ENCODE results near the gene PCSK2.

Gene PCSK2

GRCh38 chr20:17444091-17444490 lies 217.3 kb downstream of the PCSK2 start:
- no peak for DNase-seq (ENCODE audit: low read depth in 3 of 3)

- no peak for DNase-seq (ENCODE audit: low read depth in 3 of 3)
Measured at GRCh38 chr20:17445543-17445942, 218.7 kb downstream of the PCSK2 start.

DNA sequence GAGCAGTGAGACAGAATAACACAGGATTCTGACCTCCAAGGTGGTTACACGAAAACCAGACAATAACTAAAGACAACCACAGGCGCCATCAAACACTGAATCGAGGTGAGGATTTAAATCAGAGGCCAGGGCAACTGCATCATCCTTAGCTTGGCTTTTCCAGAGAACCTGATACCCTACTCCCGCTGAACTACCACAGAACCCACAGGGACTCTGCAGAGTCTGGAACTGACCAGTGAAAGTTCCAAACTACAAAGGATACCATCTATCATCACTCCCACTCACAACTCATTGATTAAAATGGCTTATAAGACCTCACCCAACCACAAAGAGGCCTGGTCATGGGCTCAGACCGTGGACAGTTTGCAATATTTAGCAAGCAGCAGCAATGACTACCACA lies 219.3 kb downstream of the PCSK2 start:
- no peak for DNase-seq (ENCODE audit: low read depth in 3 of 3)

DNA sequence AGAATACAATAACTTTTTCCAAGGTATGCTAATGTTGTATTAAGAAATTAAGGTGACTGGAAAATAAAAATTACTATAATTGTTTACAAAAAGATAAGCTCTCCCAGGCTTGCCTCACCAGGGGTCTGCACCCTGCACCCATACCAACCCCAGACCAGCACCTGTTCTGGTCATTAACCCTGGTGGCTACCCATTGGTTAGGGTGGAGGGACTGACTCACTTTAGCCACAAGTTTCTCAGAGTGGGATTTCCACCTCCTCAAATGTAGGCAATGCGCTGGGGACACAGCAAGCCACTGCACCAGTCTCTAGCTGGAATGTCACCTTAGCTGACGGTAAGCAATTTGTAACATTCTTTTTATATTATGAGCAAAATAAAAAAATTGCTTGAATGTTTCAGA lies 221.2 kb downstream of the PCSK2 start:
- no peak for DNase-seq (ENCODE audit: low read depth in 3 of 3)

DNA sequence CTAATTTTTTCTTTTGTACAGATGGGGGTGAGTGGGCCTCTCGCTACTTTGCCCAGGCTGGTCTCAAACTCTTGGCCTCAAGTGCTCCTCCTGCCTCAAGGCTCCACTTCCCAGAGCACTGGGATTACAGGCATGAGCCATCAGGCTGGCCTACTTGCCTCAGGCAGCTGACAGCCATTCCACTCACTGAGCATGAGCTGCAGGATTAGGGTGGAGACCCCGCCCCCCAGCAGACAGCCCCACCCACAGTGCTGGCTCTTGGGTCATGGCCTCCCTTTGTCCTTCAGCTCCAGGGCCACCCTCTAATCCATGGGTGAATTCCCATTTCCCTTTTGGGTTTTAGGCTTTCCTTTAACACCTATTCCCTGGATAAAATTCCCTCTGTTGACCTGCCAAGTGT lies 222.2 kb downstream of the PCSK2 start:
- DNase-seq (ENCODE audit: low read depth in 3 of 3) = no peak

DNA sequence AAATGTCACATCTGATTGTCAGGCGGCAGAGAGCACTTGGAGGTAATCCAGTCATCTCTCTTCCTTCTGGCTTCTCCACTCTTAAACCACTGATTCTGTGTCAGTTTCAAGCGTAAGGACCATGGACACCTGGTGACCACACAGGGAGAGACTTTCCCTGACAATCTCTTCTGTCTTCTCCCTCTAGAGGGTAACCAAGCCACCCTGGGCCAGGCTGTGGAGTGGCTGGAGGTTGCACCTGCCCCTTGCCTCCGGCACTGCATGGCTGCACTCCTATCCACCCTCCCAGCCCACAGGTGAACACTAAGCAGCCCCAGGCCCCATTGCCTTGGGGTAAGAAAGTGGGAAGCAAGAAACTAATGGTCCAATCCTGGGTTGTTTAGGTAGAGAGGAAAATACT lies 225.6 kb downstream of the PCSK2 start:
- no peak for DNase-seq (ENCODE audit: low read depth in 3 of 3)

- DNase-seq (ENCODE audit: low read depth in 3 of 3) = no peak
Measured at GRCh38 chr20:17453592-17453991, 226.8 kb downstream of the PCSK2 start.

DNA sequence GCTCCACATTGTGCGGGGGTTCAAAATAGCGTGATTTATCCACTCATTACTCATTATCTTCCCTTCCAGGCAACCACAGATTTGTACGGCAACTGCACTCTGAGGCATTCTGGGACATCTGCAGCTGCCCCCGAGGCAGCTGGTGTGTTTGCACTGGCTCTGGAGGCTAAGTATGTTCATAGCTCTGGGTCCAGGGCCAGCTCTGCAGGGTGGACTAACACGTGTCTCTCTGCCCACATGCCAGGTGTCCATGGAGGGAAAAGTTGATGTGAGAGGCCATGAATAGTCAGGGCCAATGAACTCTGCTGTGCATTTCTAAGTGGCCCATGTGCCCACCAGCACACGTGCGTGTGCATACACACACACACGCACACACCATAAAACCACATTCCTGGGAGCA lies 229.4 kb downstream of the PCSK2 start:
- DNase-seq (ENCODE audit: low read depth in 3 of 3) = no peak

DNA sequence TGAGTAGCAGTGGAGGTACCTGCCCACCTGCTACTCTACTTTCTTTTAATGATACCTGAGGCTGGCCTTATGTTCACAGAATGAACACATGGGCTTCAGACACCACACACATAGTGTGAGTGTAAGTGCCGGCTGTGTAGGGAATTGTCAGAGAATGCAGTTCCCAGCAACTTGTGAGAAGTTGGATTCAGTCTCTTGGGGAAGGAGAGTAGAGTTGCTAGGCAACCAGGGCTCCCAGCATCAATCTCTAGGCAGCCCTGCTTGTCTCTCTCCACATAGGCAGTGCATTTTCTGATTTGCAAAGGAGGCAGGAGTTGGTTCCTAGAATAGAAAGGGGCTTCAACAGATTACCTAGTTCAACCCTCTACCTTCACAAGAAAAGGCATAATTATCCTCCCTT lies 230.2 kb downstream of the PCSK2 start:
- no peak for DNase-seq (ENCODE audit: low read depth in 3 of 3)

DNA sequence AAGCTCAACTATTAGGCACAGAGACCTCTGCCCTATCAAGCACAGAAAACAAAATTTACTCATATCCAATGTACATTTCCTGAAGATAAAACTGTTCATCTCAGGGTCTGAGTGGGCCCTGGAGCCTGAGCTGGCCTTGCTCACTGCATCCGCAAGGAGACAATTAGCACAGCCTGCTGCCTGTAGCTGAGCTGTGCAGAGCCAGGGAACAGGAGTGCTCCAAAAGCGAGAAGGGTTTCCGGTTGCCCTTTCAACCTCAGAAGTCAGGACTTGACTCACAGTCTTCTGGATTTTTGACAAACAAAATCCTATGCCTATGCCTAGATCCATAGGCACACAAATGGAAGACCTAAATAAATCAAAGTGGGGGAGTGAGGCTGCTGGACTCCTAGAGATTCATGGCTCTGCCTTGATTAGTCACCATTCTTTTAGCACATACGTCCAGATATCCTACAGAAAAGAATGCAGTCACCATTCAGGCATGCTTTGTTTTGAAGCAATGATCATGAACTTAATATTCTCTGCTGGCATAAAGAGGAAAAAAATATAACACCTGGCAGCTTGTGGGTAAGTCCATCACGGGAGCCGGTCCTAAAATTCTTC lies 230.8 kb downstream of the PCSK2 start:
- DNase-seq (ENCODE audit: low read depth in 3 of 3) = no peak

GRCh38 chr20:17460119-17460518 lies 233.3 kb downstream of the PCSK2 start:
- no peak for DNase-seq (ENCODE audit: low read depth in 3 of 3)

DNA sequence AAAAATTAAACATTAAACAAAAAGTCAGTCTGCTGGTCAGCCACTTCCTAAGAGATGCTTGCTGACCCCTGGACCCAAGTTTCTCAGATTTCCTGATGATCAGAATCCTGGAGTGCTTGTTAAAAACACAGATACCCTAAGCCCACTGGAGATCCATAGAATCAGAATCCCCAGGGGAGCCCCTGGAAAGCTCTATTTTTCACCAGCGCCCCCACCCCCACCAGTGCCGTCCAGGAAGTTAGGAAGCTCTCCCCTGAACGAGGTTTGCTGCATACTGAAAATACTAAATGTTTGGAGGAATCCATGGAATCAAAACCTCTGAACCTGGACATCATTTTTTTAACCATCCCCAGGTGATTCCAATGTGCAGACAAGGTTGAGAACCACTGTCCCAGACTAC lies 235.1 kb downstream of the PCSK2 start:
- no peak for DNase-seq (ENCODE audit: low read depth in 3 of 3)

DNA sequence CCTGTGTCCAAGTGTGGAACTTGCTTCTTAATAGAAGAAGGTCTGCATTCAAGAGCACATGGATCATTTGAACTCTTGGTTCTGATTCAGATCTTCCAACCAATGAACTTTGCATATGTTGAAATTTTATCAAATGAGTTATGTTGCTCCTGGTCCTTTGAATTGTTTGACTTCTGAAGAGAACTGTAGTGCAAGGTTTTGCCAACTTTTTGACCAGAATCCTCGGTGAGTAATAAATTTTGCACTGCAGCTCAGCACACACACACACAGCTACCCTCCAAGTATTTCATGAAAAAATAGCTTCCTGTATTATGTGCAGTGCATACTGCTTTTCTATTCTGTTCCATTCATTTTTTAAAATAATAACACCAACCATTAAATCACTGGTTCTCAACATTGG lies 236.9 kb downstream of the PCSK2 start:
- DNase-seq (ENCODE audit: low read depth in 3 of 3) = no peak

- no peak for DNase-seq (ENCODE audit: low read depth in 3 of 3)
Measured at GRCh38 chr20:17465236-17465635, 238.4 kb downstream of the PCSK2 start.

GRCh38 chr20:17466641-17467040 lies 239.8 kb downstream of the PCSK2 start:
- DNase-seq (ENCODE audit: low read depth in 3 of 3) = no peak

GRCh38 chr20:17467120-17467655 lies 240.3 kb downstream of the PCSK2 start:
- DNase-seq (ENCODE audit: low read depth in 3 of 3) = no peak

GRCh38 chr20:17468073-17468840 lies 241.4 kb downstream of the PCSK2 start:
- DNase-seq (ENCODE audit: low read depth in 3 of 3) = no peak

DNA sequence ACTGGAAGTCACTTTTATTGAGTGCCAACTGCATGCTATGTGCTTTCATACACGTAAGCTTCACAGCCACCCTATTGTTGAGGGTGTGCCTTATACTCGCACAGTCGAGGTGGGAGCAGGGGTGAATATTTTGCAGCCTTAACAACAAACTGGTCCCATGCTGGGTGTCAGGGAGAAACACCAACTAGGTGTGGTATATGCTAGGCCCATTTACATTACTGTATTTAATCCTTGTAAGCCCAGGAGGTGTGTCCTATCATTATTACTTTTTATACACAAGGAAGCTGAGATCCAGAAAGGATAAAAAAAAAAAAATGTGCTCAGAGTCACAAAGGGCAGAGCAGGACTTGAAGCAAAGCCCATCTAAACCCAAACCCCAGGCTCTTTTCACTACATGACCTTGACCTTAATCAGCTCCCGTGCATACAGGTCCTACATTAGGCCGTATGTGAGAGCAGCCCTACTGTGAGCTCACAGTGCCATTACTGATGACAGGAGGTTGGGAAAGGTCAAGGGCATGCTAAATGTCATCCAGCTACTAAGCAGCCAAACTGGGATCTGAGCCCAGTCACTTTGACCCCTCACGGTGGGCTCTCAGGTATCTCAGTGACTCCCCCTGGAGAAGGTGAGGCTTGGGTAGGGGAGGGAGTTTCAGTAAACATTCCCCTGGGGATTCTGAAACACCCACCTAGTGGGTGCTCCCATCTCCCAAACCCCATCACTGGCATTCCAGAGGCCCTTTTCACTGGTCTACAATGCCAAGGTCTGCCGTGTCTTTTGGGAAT lies 242.6 kb downstream of the PCSK2 start:
- DNase-seq (ENCODE audit: low read depth in 3 of 3) = no peak

DNA sequence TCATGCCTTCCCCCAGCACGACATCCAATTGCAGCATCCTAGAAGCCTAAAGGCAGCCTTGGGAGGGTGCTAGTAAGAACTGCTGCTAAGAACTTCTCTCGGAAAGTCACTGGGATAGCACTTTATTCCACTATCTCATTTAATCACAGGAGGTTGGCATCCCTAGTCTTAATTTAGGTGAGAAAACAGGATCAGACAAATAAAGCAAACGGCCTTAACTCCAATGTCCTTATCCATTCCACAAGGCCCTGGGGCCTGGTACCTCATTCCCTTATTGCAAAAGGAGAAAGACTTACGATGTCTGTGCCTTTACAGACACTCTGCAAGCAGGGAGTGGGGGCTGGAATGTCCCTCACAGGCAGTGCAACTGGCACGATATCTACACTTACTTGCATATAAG lies 243.7 kb downstream of the PCSK2 start:
- no peak for DNase-seq (ENCODE audit: low read depth in 3 of 3)

DNA sequence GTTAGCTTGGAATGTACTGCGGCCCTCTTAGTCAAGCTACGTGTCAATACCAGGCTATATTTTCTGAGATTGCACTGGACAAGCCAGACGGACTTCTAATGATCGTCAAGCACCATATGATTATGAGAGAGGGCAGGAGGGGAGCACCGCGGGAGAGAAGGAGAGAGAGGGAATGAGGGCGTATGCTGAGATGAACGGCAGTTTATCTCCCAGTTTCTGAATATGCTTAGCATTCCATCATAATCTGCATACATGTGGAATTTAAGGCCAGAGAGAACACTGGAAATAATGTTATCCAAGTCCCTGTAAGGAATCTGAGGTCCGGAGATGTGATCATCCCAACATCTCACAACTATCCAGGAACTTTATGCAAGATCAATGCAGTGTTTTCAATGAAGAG lies 244.1 kb downstream of the PCSK2 start:
- DNase-seq (ENCODE audit: low read depth in 3 of 3) = no peak

DNA sequence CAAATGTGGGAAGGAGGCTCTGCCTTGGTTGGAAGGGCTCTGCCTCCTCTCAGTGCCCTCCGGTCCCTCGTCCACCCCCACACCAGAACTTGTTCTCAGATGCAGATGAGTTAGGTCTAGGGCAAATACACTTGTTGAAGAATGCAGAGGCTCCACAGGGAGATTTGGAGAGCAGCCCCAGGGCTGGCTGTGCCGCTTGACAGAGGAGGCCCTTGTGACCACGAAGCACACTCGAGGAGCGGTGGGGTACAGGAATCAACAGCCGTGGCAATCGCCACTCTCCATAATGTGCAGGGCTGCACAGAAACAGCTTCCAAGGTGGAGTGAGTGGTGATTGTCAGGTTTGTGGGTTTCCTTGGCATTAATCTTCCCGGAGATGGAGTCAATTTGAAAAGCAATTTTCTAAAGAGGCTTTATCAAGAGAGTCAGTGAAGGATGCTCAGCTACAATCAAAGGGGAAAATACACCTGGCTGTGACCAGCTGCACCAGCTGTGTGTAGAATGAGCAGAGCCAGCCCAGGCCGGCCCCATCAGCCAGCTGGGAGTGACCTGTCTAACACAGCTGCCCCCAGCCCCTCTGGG lies 244.9 kb downstream of the PCSK2 start:
- no peak for DNase-seq (ENCODE audit: low read depth in 3 of 3)

GRCh38 chr20:17473659-17474058 lies 246.8 kb downstream of the PCSK2 start:
- DNase-seq (ENCODE audit: low read depth in 3 of 3) = no peak

Data from stimulated activated CD4-positive, alpha-beta T cell treated with anti-CD3 and anti-CD28 coated beads, TNF-alpha, amount 100 ng/mL, for 24 hours (primary cell).